Left kidney (tissue), 2 donors: Measurements from ENCODE around the gene GABBR1. TPM values are rescaled to one million over a fixed set of nuclear protein-coding genes. Genes with fewer than 3 reads are reported as not detected.

Experiments
- DNase-seq: peaks from one replicate; pipeline ENCODE4 v3.0.0-alpha.2; 2013
- polyA plus RNA-seq: library from polyadenylated mRNA; unstranded; fragments of 120-200 nt; gene quantifications from one replicate; pipeline ENCODE4 v1.2.1, GENCODE V29; 2013; ENCODE audit not compliant: insufficient read length

GABBR1 gene
- polyA plus RNA-seq, 1 donor = 99.7 TPM

GRCh38 chr6:29567541-29567940 is 65.4 kb downstream of the GABBR1 start:
- no peak for DNase-seq

GRCh38 chr6:29566856-29567255 is 66.1 kb downstream of the GABBR1 start:
- no peak for DNase-seq

GRCh38 chr6:29564875-29565274 is 68.1 kb downstream of the GABBR1 start:
- no peak for DNase-seq

- no peak for DNase-seq
Observed at GRCh38 chr6:29563435-29563965, 69.5 kb downstream of the GABBR1 start.

- no peak for DNase-seq
Observed at GRCh38 chr6:29561606-29562181, 71.3 kb downstream of the GABBR1 start.

GRCh38 chr6:29561091-29561490 is 71.9 kb downstream of the GABBR1 start:
- no peak for DNase-seq

GRCh38 chr6:29559524-29560287 is 73.3 kb downstream of the GABBR1 start, which contains the start of gene UBD:
UBD (minus strand) TSS chr6:29559732; CDS start chr6:29559701, 31 bp downstream.
- DNase-seq = no peak

GRCh38 chr6:29558439-29559079 is 74.4 kb downstream of the GABBR1 start:
- DNase-seq = no peak

GRCh38 chr6:29557320-29557719 is 75.7 kb downstream of the GABBR1 start:
- DNase-seq = no peak

- DNase-seq = no peak
Observed at GRCh38 chr6:29554764-29555163, 78.2 kb downstream of the GABBR1 start.

GRCh38 chr6:29553268-29554057 is 79.5 kb downstream of the GABBR1 start:
- DNase-seq = peak; percentile 36

GRCh38 chr6:29552512-29553051 is 80.4 kb downstream of the GABBR1 start:
- peak; percentile 72 for DNase-seq

GRCh38 chr6:29547573-29547972 is 85.4 kb downstream of the GABBR1 start:
- no peak for DNase-seq

GRCh38 chr6:29537714-29538403 is 95.1 kb downstream of the GABBR1 start:
- no peak for DNase-seq

GRCh38 chr6:29532320-29532951 is 100.5 kb downstream of the GABBR1 start:
- DNase-seq = no peak

GRCh38 chr6:29531668-29532067 is 101.3 kb downstream of the GABBR1 start:
- no peak for DNase-seq

GRCh38 chr6:29530671-29531310 is 102.2 kb downstream of the GABBR1 start:
- DNase-seq = no peak

- DNase-seq = no peak
Observed at GRCh38 chr6:29529956-29530355, 103.0 kb downstream of the GABBR1 start.

GRCh38 chr6:29528988-29529560 is 103.9 kb downstream of the GABBR1 start:
- no peak for DNase-seq
